GM19238 (cell line): ENCODE data around the gene LAMC1.
"Not testable (repeated sequence)": the region's sequence is repeated elsewhere in the genome, so short reads cannot be mapped to it uniquely, and the experiment has no call there.

ENCODE experiments used
- DNase-seq: peaks from one replicate; pipeline ENCODE4 v3.0.0; 2011; ENCODE audit warnings: low spot score; ENCODE audit not compliant: insufficient read length

LAMC1 gene

GRCh38 chr1:183043254-183043653 is 20.0 kb downstream of the LAMC1 start:
- no peak for DNase-seq

DNA sequence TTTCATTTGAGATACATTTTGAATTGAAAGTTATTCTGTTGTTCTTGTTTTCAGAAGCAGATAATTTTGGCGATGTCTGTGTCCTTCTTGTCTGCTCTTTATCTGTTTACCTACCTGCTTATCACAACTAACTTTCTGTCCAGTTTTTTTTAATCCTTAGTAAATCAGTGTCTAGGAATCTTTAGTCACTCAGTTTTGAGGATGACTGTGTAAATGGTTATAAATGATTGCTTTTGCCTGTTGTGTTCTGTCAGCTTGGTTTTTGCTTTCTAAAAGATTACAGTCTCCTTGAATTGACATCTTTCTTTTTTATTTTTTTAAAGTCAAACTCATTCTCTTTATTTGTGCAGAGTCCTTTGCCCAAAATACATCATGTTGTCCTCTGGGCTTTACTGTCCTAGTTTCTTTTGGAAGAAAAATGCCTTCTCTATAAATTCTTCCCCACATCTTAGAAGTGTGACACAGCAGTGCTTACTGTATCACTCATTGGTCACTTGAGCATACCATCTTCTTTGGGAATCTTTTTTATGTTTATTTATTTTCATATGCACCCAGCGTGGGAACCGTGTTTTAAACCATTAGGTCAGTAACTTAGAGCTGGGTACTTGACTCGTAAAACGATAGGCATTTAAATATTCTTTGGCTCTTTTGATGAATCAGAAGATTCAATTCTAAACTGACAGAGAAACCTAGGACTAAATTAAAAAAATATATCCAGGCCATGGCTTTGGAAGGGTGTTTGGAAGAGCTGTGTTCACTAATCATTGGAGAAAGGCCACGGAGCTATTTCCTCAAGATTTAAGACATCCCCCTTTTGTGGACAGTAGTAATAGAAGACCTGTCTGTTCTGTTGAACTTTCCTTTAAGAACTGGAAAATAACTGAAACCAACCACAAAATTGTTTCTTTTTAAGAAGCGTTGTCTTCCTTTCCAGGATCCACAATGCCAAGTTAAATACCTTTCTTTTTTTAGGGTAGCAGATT is 20.9 kb downstream of the LAMC1 start:
- no peak for DNase-seq

DNA sequence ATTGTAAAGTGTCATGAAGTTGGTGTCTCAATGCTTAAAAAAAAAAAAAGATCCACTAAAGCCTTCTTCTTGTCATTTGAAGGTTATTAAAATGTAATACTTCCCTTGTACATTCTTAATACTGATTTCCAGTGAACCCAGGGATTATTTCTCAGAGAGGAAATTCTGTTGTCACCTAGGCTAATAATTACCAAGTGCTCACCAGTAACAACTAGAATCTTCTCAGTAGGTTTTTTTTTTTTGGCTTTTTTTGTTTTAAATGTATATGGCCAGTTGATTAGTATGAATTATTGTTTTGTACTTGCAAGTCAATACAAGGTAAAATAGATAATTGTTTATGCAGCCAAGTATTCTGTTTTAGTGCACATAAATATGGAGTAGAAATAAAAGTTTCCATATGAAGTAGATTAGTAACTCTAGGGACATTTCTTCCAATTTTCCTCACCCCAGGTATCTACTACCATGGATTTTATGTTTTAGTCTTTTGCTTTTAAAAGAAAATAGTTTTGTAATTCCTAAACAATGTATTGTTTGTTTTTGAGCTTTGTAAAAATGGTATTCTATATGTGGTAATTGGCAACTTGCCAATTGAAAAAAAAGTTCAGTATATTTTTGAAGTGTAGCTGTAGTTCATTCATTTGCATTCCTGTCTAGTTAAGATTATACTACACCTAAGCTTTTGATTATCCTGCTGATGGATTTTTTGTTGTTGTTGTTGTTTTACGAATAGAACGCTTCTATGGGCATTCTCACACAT is 21.9 kb downstream of the LAMC1 start:
- DNase-seq: no peak

DNA sequence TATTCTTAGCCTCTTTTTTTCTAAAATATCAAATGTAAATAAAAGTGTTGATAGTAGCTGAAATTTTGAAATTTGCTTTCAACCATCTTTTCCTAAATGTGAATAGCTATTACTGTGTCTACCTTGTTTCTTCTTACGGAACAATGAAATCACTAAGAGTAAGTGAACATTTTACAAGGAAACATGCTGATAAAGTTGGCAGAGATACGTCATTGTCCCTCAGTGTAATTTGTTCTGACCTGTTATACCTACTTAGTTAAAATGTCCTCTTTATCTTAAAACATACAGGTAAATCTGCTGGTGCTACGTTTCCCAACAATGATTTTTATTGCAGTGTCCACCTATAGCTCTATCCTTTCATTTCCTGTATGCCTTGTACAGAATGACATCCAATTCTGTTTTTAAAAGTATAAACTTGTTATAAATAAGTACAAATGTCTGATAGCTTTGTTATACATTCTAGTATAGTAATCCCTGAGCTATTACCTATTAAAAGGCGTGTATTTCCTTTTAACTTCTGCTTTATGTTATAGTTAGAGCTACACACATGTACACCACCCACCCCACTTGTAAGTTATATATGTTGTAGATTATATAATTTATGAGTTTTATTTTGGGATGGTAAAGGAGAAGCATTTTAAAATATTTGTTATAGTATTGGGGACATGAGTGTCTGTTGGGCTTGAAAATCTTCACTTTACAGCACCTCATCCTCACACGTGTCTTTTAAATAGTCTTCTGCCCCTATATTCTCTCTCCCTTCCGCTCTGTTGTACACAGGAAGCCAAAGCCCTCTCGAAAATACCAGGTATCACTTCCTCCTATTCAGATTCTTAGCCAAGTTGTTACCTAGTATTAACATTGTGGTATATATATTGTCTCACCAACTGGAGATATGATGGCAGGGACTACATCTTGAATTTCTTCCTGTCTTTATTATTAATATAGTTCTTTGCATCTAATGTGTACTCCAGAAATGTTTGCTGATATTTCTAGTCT is 25.2 kb downstream of the LAMC1 start:
- no peak for DNase-seq

GRCh38 chr1:183051546-183051945 is 28.3 kb downstream of the LAMC1 start:
- no peak for DNase-seq

DNA sequence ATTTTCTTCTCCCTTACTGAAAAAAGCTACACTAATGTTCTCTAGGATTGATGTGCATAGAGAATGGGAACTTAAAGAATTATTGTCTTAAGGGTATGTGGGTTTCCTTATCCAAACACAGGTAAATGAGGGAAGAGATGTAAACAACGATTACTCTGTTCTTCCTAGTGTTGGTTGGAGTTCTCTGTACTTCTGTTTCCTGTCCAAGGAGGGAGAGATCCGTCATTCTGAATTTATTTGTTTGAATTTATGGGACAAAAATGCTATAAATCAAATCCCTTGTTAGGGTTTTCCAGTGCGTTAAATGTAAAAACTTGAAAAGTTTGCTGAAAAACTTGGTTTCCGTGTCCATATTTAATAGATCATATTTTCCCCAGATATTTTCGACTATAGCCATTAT is 29.6 kb downstream of the LAMC1 start:
- no peak for DNase-seq

DNA sequence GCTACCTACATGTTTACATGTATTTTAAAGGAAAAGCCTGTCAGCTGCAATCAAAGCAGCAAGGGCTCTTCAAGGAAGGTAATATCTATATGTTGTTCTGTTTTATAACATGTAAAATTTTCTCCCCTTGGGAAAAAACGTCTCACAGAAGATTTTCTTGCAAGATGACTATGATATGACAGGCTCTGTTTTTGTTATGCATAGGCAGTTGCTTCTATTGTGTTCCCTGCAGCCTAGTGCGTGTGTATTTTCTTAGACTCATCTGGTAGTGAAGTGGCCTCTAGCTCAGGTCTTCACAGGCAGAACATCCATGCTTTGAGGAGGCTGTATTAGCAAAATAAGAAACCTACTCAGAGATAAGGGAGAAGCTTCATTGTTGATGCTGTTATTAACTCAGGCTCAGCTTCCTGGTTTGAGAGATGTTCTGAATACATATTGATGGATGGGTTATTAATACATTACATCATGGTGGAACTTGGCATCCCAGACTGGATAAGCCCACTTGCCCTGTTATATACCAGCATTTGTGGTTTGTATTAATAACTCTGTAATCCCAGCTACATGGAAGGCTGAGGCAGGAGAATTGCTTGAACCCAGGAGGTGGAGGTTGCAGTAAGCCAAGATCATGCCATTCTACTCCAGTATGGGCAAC is 35.8 kb downstream of the LAMC1 start:
- no peak for DNase-seq

DNA sequence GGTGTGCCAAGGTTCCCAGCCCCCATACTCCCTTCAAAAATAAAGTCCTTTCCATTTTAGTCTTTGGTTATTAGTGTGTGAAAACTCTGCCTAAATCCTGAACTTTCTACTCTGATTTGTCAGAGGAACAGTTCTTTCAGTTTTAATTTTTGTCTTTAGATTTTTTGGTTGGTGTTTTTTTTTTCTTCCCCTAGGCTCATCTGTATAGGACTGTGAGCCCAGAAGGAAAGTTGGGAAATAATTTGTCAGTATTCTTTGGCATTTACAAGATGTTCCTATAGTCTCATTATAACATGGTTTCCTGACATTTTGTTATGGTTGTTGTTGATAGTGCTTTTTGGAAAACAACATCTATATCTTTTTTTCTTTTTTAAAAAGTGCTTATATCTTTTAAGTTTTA is 38.0 kb downstream of the LAMC1 start:
- no peak for DNase-seq

- DNase-seq: no peak
These were observed 40.1 kb downstream of the LAMC1 start for GRCh38 chr1:183063349-183063748.

GRCh38 chr1:183065168-183065706 is 42.0 kb downstream of the LAMC1 start:
- no peak for DNase-seq

DNA sequence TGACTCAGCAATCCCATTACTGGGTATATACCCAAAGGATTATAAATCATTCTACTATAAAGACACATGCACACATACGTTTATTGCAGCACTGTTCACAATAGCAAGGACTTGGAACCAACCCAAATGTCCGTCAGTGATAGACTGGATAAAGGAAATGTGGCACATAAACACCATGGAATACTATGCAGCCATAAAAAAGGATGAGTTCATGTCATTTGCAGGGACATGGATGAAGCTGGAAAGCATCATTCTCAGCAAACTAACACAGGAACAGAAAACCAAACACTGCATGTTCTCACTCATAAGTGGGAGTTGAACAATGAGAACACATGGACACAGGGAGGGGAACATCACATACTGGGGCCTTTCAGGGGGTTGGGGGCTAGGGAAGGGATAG is 43.2 kb downstream of the LAMC1 start:
- not testable (repeated sequence) for DNase-seq

GRCh38 chr1:183069562-183070216 is 46.5 kb downstream of the LAMC1 start:
- no peak for DNase-seq

GRCh38 chr1:183070234-183070922 is 47.2 kb downstream of the LAMC1 start:
- DNase-seq: no peak

GRCh38 chr1:183070923-183071618 is 47.9 kb downstream of the LAMC1 start:
- peak; percentile 37 for DNase-seq

DNA sequence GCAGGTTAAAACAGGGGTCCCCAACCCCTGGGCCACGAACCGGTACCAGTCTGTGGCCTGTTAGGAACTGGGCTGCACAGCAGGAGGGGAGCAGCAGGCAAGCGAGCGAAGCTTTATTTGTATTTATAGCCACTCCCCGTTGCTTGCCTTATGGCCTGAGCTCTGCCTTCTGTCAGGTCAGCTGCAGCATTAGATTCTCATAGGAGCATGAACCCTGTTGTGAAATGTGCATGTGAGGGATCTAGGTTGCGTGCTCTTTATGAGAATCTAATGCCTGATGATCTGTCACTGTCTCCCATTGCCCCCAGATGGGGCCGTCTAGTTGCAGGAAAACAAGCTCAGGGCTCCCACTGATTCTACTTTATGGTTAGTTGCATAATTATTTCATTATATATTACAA is 49.4 kb downstream of the LAMC1 start:
- not testable (repeated sequence) for DNase-seq

- no peak for DNase-seq
These were observed 50.1 kb downstream of the LAMC1 start for GRCh38 chr1:183073320-183073719.

DNA sequence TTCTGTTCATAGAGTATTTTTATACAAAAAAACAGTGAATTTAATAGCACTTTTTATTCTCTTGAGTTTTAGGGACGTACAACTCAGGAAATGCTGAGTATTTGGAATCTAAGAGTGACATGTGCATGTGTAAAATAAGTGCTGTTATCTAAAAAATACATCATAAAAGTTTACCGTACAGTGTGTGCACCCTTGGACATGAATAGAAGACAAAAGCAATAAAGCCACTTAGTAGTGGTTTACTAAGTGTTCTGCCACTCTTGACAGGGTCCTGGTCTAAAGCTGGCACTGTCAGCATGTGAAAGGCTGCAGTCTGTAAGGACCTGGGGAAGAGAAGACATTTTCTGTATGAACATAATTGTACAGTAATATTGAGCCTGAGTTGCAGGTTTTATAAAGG is 51.0 kb downstream of the LAMC1 start:
- no peak for DNase-seq

DNA sequence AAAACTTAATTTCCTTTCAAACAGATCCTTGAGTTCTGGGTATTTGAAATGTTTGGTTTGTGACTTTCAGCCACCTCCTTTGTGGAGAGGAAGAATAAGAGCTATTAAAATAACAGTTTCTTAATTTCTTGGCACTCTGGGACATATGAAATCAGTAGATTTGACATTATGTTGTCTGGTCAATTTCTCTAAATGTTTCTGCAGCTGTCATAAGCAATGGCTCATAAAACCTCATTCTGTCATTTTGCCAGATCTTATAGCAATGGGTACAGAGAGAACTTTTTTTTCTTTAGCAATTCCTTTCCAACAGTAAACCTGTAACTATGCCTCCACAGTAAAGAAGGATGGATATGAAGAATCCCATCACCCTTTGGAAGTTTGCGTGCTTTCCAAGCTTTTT is 52.6 kb downstream of the LAMC1 start:
- no peak for DNase-seq

GRCh38 chr1:183077097-183077496 is 53.9 kb downstream of the LAMC1 start:
- DNase-seq: no peak
